ENCODE data around the gene CPNE4.

Gene CPNE4

GRCh38 chr3:131568460-131568859 is 466.4 kb downstream of the CPNE4 start:
- TF ChIP-seq REST (IDR thresholded peaks at IDR 0.05; ENCODE audit: insufficient read depth in 1 of 2, low read depth in 2 of 2, low read length in 2 of 2) (no peak), SIN3A (IDR thresholded peaks at IDR 0.05; ENCODE audit: borderline replicate concordance, insufficient read depth, low read length) (no peak)

- TF ChIP-seq TAF1 (IDR thresholded peaks at IDR 0.05; ENCODE audit: borderline replicate concordance, insufficient read depth, low read length) = no peak
- no peak for TF ChIP-seq POLR2AphosphoS5 (IDR thresholded peaks at IDR 0.05; ENCODE audit: low read depth, low read length)
- TF ChIP-seq SIN3A (IDR thresholded peaks at IDR 0.05; ENCODE audit: borderline replicate concordance, insufficient read depth, low read length) = no peak
Measured at GRCh38 chr3:131564812-131565211, 470.0 kb downstream of the CPNE4 start.

- TF ChIP-seq FOXP2 (optimal IDR thresholded peaks at IDR 0.05; ENCODE audit: borderline replicate concordance, extremely low read depth, extremely low read length, insufficient read depth) = no peak
- no peak for TF ChIP-seq REST (IDR thresholded peaks at IDR 0.05; ENCODE audit: insufficient read depth in 1 of 2, low read depth in 2 of 2, low read length in 2 of 2)
Measured at GRCh38 chr3:131561511-131561910, 473.3 kb downstream of the CPNE4 start.

- TF ChIP-seq TAF1 (IDR thresholded peaks at IDR 0.05; ENCODE audit: borderline replicate concordance, insufficient read depth, low read length) = no peak
- no peak for TF ChIP-seq FOXP2 (optimal IDR thresholded peaks at IDR 0.05; ENCODE audit: borderline replicate concordance, extremely low read depth, extremely low read length, insufficient read depth)
- TF ChIP-seq REST (IDR thresholded peaks at IDR 0.05; ENCODE audit: insufficient read depth in 1 of 2, low read depth in 2 of 2, low read length in 2 of 2) = no peak
- TF ChIP-seq SIN3A (IDR thresholded peaks at IDR 0.05; ENCODE audit: borderline replicate concordance, insufficient read depth, low read length) = no peak
- no peak for TF ChIP-seq POLR2AphosphoS5 (IDR thresholded peaks at IDR 0.05; ENCODE audit: low read depth, low read length)
Measured at GRCh38 chr3:131560795-131561194, 474.0 kb downstream of the CPNE4 start.

- no peak for TF ChIP-seq REST (IDR thresholded peaks at IDR 0.05; ENCODE audit: insufficient read depth in 1 of 2, low read depth in 2 of 2, low read length in 2 of 2)
- no peak for TF ChIP-seq FOXP2 (optimal IDR thresholded peaks at IDR 0.05; ENCODE audit: borderline replicate concordance, extremely low read depth, extremely low read length, insufficient read depth)
- no peak for TF ChIP-seq TAF1 (IDR thresholded peaks at IDR 0.05; ENCODE audit: borderline replicate concordance, insufficient read depth, low read length)
- no peak for TF ChIP-seq SIN3A (IDR thresholded peaks at IDR 0.05; ENCODE audit: borderline replicate concordance, insufficient read depth, low read length)
- no peak for TF ChIP-seq POLR2AphosphoS5 (IDR thresholded peaks at IDR 0.05; ENCODE audit: low read depth, low read length)
Measured at GRCh38 chr3:131555456-131555855, 479.4 kb downstream of the CPNE4 start.
